ENCODE results near the gene SCNN1B.

DNA sequence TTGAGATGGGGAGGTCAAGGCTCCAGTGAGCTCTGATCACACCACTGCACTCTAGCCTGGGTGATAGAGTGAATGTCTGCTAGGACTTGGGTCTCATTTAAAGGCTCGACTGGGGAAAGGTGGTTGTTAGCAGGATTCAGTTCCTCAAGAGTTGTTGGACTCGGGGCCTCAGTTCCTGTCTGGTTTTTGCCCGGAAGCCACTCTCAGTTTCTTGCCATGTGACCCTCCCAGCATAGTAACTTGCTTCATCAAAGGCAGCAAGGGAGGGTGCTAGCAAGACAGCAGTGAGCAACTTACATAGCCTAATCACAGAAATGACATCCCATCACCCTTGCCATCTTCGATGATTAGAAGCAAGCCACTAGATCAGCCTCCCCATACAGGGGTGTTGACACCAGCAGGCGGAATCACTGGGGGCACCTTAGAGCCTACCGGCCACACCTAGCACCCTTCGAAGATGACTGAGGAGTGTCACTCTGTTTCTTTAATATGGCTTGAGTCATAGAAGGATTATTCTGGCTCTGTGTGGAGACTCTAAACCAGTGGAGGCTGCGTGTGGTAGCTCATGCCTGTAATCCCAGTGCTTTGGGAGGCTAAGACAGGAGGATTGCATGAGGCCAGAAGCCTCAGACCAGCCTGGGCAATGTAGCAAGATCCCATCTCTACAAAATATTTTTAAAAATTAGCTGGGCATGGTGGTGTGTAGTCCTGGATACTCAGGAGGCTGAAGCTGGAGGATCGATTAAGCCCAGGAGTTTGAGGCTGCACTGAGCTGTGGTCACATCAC, 13.2 kb upstream of the SCNN1B start:
- TF ChIP-seq, protein P1, sequence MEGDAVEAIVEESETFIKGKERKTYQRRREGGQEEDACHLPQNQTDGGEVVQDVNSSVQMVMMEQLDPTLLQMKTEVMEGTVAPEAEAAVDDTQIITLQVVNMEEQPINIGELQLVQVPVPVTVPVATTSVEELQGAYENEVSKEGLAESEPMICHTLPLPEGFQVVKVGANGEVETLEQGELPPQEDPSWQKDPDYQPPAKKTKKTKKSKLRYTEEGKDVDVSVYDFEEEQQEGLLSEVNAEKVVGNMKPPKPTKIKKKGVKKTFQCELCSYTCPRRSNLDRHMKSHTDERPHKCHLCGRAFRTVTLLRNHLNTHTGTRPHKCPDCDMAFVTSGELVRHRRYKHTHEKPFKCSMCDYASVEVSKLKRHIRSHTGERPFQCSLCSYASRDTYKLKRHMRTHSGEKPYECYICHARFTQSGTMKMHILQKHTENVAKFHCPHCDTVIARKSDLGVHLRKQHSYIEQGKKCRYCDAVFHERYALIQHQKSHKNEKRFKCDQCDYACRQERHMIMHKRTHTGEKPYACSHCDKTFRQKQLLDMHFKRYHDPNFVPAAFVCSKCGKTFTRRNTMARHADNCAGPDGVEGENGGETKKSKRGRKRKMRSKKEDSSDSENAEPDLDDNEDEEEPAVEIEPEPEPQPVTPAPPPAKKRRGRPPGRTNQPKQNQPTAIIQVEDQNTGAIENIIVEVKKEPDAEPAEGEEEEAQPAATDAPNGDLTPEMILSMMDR (IDR thresholded peaks at IDR 0.05; ENCODE audit: low read depth, low read length) = no peak
- no peak for TF ChIP-seq EZH2phosphoT487 (IDR thresholded peaks at IDR 0.05; ENCODE audit: low read depth)

All from OCI-LY3 (cell line).